ENCODE data around the gene RBM26. TPM values are rescaled to one million over a fixed set of nuclear protein-coding genes. Genes with fewer than 3 reads are reported as not detected.

The RBM26 gene
- total RNA-seq, 1 experiment from 2014 or later = 60.4 TPM

- no peak overlapping the region for H3K4me3 ChIP-seq (ENCODE audit: low read depth, low read length)
- CTCF ChIA-PET = no interaction called here
- no peaks in the 10 kb centered on the region for H3K36me3 ChIP-seq (ENCODE audit: control insufficient read depth, insufficient read depth, low read length)
- H3K27me3 ChIP-seq (replicated peaks; ENCODE audit: control insufficient read depth, insufficient read depth, low read length) = no peaks in the 10 kb centered on the region
- no peaks in the 10 kb centered on the region for H3K9me3 Mint-ChIP-seq (ENCODE audit: unreplicated experiment)
- DNase-seq = no peak
- no peaks in the 10 kb centered on the region for H3K4me1 ChIP-seq
- H3K27ac Mint-ChIP-seq (ENCODE audit: unreplicated experiment) = no peak overlapping the region
- peaks cover 21% of the 10 kb centered on the region for H3K36me3 Mint-ChIP-seq (ENCODE audit: insufficient read depth, unreplicated experiment)
- intact Hi-C loops (cut with micrococcal nuclease; ENCODE audit: unreplicated experiment) = no loop called here
- BruUV-seq (replicated peaks) = no TSS peak
- TF ChIP-seq, protein P1, sequence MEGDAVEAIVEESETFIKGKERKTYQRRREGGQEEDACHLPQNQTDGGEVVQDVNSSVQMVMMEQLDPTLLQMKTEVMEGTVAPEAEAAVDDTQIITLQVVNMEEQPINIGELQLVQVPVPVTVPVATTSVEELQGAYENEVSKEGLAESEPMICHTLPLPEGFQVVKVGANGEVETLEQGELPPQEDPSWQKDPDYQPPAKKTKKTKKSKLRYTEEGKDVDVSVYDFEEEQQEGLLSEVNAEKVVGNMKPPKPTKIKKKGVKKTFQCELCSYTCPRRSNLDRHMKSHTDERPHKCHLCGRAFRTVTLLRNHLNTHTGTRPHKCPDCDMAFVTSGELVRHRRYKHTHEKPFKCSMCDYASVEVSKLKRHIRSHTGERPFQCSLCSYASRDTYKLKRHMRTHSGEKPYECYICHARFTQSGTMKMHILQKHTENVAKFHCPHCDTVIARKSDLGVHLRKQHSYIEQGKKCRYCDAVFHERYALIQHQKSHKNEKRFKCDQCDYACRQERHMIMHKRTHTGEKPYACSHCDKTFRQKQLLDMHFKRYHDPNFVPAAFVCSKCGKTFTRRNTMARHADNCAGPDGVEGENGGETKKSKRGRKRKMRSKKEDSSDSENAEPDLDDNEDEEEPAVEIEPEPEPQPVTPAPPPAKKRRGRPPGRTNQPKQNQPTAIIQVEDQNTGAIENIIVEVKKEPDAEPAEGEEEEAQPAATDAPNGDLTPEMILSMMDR (IDR thresholded peaks at IDR 0.05; ENCODE audit: insufficient read depth in 1 of 2, low read depth in 1 of 2, low read length in 1 of 2, severe bottlenecking in 1 of 2, unreplicated experiment in 1 of 2) = no peak
- H3K4me3 Mint-ChIP-seq (ENCODE audit: unreplicated experiment) = no peak overlapping the region
- peaks cover 6% of the 10 kb centered on the region for H3K27me3 Mint-ChIP-seq (ENCODE audit: insufficient read depth, unreplicated experiment)
- H3K9me3 ChIP-seq = no peaks in the 10 kb centered on the region
- POLR2A ChIA-PET = no interaction called here
- H3K4me1 Mint-ChIP-seq (ENCODE audit: low read depth, unreplicated experiment) = no peaks in the 10 kb centered on the region
Observed at GRCh38 chr13:79311386-79311785, 94.7 kb downstream of the RBM26 start.

DNA sequence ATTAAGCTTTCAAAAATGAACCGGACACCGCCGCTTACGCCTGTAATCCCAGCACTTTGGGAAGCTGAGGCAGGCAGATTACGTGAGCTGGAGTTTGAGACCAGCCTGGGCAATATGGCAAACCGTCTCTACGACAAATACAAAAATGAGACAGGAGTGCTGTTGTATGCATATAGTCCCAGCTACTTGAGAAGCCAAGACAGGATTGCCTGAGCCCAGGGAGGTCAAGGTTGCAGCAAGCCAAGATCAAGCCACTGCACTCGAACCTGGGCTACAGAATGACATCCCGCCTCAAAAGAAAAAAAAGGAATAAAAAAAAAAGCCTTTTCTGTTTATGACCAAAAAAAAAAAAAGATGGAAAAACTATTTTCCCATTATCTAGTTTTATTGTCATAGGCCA is 96.4 kb downstream of the RBM26 start:
- H3K4me1 ChIP-seq = no peaks in the 10 kb centered on the region
- POLR2A ChIA-PET = no interaction called here
- CTCF ChIA-PET = no interaction called here
- H3K4me3 ChIP-seq (ENCODE audit: low read depth, low read length) = no peak overlapping the region
- H3K4me3 Mint-ChIP-seq (ENCODE audit: unreplicated experiment) = no peak overlapping the region
- TF ChIP-seq, protein P1 (IDR thresholded peaks at IDR 0.05; ENCODE audit: insufficient read depth in 1 of 2, low read depth in 1 of 2, low read length in 1 of 2, severe bottlenecking in 1 of 2, unreplicated experiment in 1 of 2) = no peak
- no peaks in the 10 kb centered on the region for H3K4me1 Mint-ChIP-seq (ENCODE audit: low read depth, unreplicated experiment)
- no peaks in the 10 kb centered on the region for H3K9me3 ChIP-seq
- no peaks in the 10 kb centered on the region for H3K9me3 Mint-ChIP-seq (ENCODE audit: unreplicated experiment)
- no peaks in the 10 kb centered on the region for H3K27me3 ChIP-seq (replicated peaks; ENCODE audit: control insufficient read depth, insufficient read depth, low read length)
- intact Hi-C loops (cut with micrococcal nuclease; ENCODE audit: unreplicated experiment) = no loop called here
- BruUV-seq (replicated peaks) = no TSS peak
- peaks cover 6% of the 10 kb centered on the region for H3K27me3 Mint-ChIP-seq (ENCODE audit: insufficient read depth, unreplicated experiment)
- H3K27ac Mint-ChIP-seq (ENCODE audit: unreplicated experiment) = no peak overlapping the region
- H3K36me3 Mint-ChIP-seq (ENCODE audit: insufficient read depth, unreplicated experiment) = peaks cover 21% of the 10 kb centered on the region
- H3K36me3 ChIP-seq (ENCODE audit: control insufficient read depth, insufficient read depth, low read length) = no peaks in the 10 kb centered on the region
- no peak for DNase-seq

- Histone ChIP-seq H3K9me3 (no peaks in the 10 kb centered on the region), H3K27me3 (replicated peaks; ENCODE audit: control insufficient read depth, insufficient read depth, low read length) (no peaks in the 10 kb centered on the region), H3K36me3 (ENCODE audit: control insufficient read depth, insufficient read depth, low read length) (no peaks in the 10 kb centered on the region), H3K4me1 (no peaks in the 10 kb centered on the region), H3K4me3 (ENCODE audit: low read depth, low read length) (no peak overlapping the region)
- H3K4me1 Mint-ChIP-seq (ENCODE audit: low read depth, unreplicated experiment) = no peaks in the 10 kb centered on the region
- POLR2A ChIA-PET = no interaction called here
- no peak overlapping the region for H3K4me3 Mint-ChIP-seq (ENCODE audit: unreplicated experiment)
- H3K9me3 Mint-ChIP-seq (ENCODE audit: unreplicated experiment) = no peaks in the 10 kb centered on the region
- CTCF ChIA-PET = no interaction called here
- H3K36me3 Mint-ChIP-seq (ENCODE audit: insufficient read depth, unreplicated experiment) = peaks cover 21% of the 10 kb centered on the region
- no peak overlapping the region for H3K27ac Mint-ChIP-seq (ENCODE audit: unreplicated experiment)
- peaks cover 7% of the 10 kb centered on the region for H3K27me3 Mint-ChIP-seq (ENCODE audit: insufficient read depth, unreplicated experiment)
- BruUV-seq (replicated peaks) = no TSS peak
- TF ChIP-seq, protein P1 (IDR thresholded peaks at IDR 0.05; ENCODE audit: insufficient read depth in 1 of 2, low read depth in 1 of 2, low read length in 1 of 2, severe bottlenecking in 1 of 2, unreplicated experiment in 1 of 2) = no peak
- no peak for DNase-seq
- intact Hi-C loops (cut with micrococcal nuclease; ENCODE audit: unreplicated experiment) = no loop called here
Observed at GRCh38 chr13:79307866-79308298, 98.2 kb downstream of the RBM26 start.

All from Caco-2 (cell line).